ENCODE data around the gene CELSR1.

- no peak for TF ChIP-seq CTCF (IDR thresholded peaks at IDR 0.05)
- TF ChIP-seq POLR2A (IDR thresholded peaks at IDR 0.05): no peak
Measured at GRCh38 chr22:46553189-46553588, 15.8 kb upstream of the CELSR1 start.
